Smooth muscle cell of the umbilical artery (primary cell): ENCODE results near the gene GP1BB. TPM values are rescaled to one million over a fixed set of nuclear protein-coding genes. Genes with fewer than 3 reads are reported as not detected.

Experiments used
- total RNA-seq: library from RNA; depleted of rRNA; stranded (reverse); fragments of >200 nt; gene quantifications from 2 replicates; pipeline ENCODE4 v1.2.3, GENCODE V29; 2014

GP1BB gene
- 1.8 and 2.1 TPM in 2 replicates for total RNA-seq

DNA sequence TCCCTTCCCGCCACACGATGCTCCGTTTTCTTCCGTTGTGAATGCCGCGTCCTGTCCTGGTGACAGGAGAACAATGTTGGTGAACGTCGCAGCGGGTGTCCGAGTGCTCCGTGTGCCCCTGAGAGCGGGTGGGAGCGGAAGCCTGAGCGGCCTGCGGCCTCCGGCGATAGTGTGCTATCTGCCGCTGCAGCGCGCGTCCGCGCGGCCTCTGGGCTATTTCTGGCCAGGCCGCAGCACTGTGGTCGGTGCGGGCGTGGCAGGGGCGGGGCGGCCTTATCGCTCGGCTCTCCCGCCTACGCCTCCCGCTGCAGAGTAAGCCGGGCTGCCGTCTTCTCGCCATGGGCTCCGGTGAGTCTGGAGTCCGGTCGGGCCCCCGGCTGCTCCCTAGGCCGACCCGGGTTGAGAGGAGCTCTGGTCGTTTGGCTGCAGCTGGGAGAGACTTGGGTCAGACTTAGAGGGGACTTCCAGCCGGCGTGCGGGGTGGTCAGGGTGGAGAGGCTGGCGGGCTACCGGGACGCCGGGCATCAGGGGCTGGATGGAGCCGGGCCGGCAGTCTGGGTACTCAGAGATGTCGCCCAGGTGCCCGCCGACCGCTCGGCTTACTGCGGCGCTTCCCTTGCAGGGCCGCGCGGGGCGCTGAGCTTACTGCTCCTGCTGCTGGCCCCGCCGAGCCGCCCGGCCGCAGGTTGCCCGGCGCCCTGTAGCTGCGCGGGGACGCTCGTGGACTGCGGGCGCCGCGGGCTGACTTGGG lies at the start of gene GP1BB:
GP1BB (plus strand) TSS at position 308 of the 751 bp plus-strand sequence; CDS start at position 339, 31 bp downstream.

DNA sequence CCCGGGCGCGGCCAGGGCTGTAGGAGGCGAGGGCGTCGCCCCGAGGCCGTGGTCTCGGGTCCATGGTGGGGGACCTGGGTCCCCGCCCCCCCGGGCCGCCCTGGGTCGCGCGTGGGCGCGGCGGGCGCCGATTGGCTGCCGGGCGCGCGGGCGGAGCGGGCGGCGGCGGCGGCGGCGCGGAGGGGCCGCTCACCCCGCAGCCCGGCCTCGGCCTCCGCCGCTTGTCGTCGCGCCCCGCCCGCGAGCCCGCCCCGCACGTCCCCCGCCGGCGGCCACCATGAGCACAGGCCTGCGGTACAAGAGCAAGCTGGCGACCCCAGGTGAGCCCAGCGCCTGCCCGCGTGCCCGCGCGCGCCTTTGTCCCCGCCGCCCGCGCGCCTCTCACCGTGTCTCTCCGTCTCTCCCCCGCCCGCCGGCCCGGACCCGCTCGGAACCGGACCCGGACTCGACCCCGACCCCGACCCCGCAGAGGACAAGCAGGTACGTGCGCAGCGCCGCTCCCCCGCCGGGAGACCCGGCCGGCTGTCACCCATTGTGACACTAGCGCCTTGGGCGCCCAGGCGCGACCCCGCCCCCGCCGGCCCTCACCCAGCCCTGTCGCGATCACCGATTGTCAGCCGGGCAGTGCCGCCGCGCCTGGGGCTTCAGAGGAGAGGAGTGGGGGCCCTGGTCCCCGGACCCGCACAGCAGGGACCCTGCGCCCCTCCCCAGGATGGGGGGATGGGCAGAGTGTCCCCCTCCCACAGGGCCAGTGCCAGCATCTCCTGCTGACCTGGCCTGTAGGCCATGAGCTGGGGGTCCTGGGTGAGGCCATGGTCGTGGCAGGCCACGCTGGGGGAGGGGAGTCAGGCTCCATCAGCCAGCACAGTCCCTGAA lies 8.8 kb upstream of the GP1BB start, which contains the start of gene SEPTIN5:
SEPTIN5 (plus strand) TSS at position 192 of the 876 bp plus-strand sequence; CDS start at position 278, 86 bp downstream.

DNA sequence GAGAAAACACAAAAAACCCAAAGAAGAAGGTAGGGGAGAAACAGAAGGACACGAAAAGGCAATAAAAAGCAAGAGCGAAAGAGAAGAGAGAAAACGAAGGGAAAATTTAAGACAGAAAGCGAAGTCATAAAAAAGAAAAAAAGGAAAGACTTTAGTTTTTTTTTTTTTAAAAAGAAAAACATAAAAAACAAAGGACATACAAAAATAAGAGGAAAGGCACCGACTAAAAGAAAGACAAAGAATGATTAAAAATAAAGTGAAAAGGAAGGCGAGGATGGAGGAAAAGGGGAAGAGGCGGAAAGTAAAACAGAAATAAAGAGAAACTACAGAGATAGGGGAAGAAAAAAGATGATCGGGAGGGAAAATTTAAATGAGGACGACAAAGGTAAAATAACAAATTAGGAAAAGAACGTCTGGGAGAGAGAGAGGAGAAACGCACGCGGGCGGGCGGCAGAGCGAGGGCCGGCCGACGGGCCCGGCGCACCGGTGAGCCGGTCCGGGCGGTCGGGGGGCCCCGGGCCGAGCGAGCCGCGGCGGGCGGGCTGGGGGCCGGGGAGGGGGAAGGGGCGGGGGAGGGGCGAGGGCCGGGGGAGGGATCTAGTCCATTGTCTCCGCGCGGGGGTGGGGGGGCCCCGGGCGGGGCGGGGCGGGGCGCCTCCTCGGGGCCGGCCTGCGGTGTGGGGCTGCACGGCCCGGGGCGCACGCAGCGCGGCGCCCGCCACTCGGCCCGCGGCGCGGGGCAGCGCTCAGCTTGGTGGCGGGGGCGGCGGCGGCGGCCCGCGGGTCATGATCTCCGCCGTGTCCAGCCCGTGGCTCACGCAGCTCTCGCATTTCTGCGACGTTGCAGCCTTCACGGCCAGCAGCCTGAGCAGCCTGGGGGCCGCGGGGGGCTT lies 37.0 kb downstream of the GP1BB start, which contains the start of gene TBX1:
TBX1 (plus strand) TSS at position 721 of the 893 bp plus-strand sequence; CDS start at position 787, 66 bp downstream.

Other genes starting within 250 kb of the GP1BB start
- 49.0 and 57.0 TPM in 2 replicates for gene UFD1, start 244.3 kb upstream of the GP1BB start, total RNA-seq
- gene CDC45, start 243.6 kb upstream of the GP1BB start, total RNA-seq, result 1.2 and 12.0 TPM in 2 replicates
- 0.74 and 0.89 TPM in 2 replicates for gene CLDN5, start 199.1 kb upstream of the GP1BB start, total RNA-seq
- 14.8 and 27.3 TPM in 2 replicates for gene SEPTIN5, start 9.0 kb upstream of the GP1BB start, total RNA-seq
- not detected in 2 replicates for gene TBX1, start 37.2 kb downstream of the GP1BB start, total RNA-seq
- gene GNB1L, start 131.3 kb downstream of the GP1BB start, total RNA-seq, result 5.3 and 7.0 TPM in 2 replicates
- 10.4 and 15.8 TPM in 2 replicates for gene RTL10, start 131.3 kb downstream of the GP1BB start, total RNA-seq
- gene COMT, start 218.2 kb downstream of the GP1BB start, total RNA-seq, result 252 and 308 TPM in 2 replicates
- gene TXNRD2, start 218.3 kb downstream of the GP1BB start, total RNA-seq, result 13.1 and 18.2 TPM in 2 replicates